Measurements from ENCODE around the gene SHF.

Gene SHF

GRCh38 chr15:45121706-45122417 is 65.9 kb downstream of the SHF start:
- no peak for DNase-seq

GRCh38 chr15:45121020-45121419 is 66.7 kb downstream of the SHF start:
- no peak for DNase-seq

GRCh38 chr15:45120081-45120972 is 67.4 kb downstream of the SHF start:
- no peak for DNase-seq

GRCh38 chr15:45118996-45119395 is 68.8 kb downstream of the SHF start:
- no peak for DNase-seq

GRCh38 chr15:45118131-45118588 is 69.6 kb downstream of the SHF start:
- DNase-seq = peak; percentile 42

- no peak for DNase-seq
Observed at GRCh38 chr15:45117308-45118130, 70.2 kb downstream of the SHF start.
